GM11168 (cell line): ENCODE results near the gene KRTAP4-9.
"Not testable (repeated sequence)": the region's sequence is repeated elsewhere in the genome, so short reads cannot be mapped to it uniquely, and the experiment has no call there.

Experiments
- in situ Hi-C: fragments of 300-500 bp; cut with MboI; formaldehyde crosslinking; loops from one replicate; pipeline ENCODE4 v1.12.0; 2022; ENCODE audit warnings: low sequenced_read_pairs; ENCODE audit not compliant: unreplicated experiment

KRTAP4-9 gene

DNA sequence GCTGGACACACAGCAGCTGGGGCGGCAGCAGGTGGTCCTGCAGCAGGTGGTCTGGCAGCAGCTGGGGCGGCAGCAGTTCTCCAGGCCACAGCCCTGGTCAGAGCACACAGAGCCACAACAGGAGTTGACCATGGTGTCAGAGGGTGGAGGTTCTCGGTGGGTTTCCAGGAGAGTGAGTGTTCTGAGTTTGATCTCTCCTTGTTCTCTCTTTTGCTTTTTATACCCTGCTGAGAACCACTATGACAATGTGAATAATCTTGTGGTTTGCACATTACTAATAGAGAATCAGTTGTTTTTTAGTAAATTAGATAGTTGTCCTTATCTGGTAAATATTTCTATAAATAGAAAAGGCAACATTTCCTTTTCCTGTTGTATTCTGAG lies 18.8 kb downstream of the KRTAP4-9 start, which contains the start of gene KRTAP4-12:
Gene KRTAP4-12 (minus strand): TSS at position 192 of the 381 bp plus-strand sequence. CDS start 60 bp downstream, at position 132.
- in situ Hi-C loops: not testable (repeated sequence)

DNA sequence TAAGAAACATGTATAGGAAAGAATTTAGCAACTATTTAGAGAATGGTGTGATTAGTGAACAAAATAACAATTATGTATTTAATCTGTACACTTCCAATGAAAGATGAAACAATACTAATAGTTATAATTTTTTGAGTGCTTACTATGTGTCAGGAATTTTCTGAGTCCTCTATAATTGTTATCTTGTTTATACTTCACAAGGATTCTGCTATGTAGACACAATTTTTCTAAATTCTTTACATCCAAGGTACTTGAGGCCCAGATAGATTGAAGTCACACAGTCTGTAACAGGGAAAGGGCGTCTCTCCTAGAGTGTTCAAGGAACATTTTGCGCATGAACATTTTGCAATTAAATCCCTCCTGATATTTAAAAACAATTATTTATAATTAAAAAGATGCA lies 19.9 kb downstream of the KRTAP4-9 start:
- in situ Hi-C loops: no loop called here

GRCh38 chr17:41126412-41126811 lies 21.2 kb downstream of the KRTAP4-9 start:
- in situ Hi-C loops: no loop called here

DNA sequence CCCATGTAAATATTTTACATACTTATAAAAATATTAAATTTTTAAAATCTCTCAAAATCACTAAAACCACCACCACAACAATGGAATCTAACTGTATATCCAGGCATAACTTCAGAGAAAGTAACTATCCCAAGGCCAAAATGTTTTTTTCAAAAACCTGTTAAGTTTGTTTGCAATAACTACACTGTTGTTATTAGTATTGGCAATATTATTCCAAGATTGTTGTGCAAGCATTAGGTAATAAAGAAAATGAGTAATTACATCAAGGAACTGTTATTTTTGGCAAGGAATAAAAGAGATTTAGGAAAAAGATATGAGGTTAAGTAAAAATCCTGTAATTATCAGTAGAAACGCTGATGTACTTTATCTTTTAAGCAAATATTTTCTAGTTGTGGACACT lies 22.2 kb downstream of the KRTAP4-9 start:
- in situ Hi-C loops: no loop called here

- in situ Hi-C loops: no loop called here
These were observed 26.8 kb downstream of the KRTAP4-9 start for GRCh38 chr17:41131979-41132378.

DNA sequence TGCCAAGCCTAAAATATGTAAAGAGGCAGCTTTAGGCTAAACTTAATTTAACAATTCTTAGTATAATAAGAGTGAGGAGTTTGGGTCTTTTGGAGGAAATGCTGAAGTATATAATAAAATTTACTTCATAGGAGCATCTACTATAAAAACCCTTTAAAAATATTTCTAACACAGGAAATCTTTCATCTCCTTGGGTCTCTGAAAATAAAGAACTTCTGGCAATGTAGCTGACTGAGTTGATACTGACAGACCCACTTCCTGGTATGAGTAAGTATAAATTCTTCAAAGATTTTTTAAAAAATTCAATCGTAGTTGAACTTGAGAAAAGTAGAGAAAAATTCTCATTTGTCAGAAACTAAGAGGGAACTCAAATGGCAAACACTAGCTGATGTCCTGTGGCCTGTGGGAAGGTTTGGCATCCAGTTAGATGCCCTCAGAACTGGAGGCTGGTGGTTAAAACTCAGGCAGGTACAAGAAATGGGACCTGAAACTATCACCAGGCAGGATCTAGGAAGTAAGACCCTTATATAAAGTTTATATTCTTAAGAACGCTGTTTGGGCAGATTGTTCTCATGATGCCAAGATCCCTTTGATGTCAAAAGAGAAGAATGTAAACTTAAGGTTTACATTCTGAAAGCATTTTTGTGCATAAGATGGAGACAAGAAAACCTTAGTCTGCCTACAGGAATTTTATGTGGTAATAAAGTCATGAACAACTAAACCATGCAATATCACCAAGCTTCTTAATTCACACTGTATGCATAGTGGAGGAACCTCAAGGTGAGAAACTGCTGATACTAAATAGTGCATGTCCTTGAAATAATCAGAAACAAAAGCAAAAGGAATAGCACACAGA lies 28.9 kb downstream of the KRTAP4-9 start:
- in situ Hi-C loops: no loop called here

DNA sequence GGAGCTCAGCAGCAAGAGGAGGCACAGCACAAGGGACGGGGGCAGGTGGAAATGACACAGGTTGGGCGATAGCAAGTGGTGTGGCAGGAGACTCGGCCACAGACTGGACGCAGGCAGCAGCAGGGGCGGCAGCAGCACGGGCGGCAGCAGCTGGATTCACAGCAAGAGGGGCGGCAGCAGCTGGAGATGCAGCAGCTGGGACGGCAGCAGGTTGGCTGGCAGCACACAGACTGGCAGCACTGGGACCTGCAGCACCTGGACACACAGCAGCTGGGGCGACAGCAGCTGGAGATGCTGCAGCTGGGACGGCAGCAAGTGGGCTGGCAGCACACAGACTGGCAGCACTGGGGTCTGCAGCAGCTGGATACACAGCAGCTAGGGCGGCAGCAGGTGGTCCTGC lies 34.7 kb downstream of the KRTAP4-9 start:
- in situ Hi-C loops: not testable (repeated sequence)

DNA sequence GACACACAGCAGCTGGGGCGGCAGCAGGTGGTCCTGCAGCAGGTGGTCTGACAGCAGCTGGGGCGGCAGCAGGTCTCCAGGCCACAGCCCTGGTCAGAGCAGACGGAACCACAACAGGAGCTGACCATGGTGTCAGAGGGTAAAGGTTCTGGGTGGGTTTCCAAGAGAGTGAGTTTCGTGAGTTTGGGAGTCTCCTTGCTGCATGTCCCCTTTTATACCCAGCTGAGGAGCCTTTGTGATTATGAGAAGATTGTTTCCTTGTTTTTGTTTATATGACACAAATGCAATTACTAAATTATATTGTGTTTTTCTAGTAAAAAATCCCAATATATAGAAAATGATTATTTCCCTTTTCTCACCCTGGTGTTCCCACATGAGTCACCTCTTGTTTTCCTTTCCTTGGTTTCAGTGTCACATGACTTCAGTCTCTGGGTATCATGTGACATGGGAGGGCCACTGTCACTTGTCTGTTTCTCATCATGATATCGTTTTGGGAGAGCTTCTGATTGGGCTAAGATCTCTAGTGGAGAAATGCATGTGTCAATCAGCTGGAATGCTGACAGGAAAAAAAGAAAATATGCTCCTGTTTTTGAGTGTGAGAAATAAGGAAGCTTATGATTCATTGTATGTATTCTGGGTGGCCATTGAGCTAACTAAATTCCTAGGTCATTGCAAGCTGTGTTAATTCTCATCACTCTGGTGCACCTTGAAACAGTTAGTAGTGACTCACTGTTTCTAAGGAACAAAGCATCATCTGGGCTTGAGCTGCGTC lies 35.4 kb downstream of the KRTAP4-9 start, which contains the start of gene KRTAP4-6:
Gene KRTAP4-6 (minus strand): TSS at position 185 of the 772 bp plus-strand sequence. CDS start 57 bp downstream, at position 128.
- in situ Hi-C loops: no loop called here

- in situ Hi-C loops: no loop called here
These were observed 36.2 kb downstream of the KRTAP4-9 start for GRCh38 chr17:41141361-41141760.

GRCh38 chr17:41144846-41145245 lies 39.7 kb downstream of the KRTAP4-9 start:
- in situ Hi-C loops: no loop called here

- in situ Hi-C loops: no loop called here
These were observed 40.1 kb downstream of the KRTAP4-9 start for GRCh38 chr17:41145261-41145660.

GRCh38 chr17:41147531-41148204 lies 42.5 kb downstream of the KRTAP4-9 start:
- in situ Hi-C loops: no loop called here

DNA sequence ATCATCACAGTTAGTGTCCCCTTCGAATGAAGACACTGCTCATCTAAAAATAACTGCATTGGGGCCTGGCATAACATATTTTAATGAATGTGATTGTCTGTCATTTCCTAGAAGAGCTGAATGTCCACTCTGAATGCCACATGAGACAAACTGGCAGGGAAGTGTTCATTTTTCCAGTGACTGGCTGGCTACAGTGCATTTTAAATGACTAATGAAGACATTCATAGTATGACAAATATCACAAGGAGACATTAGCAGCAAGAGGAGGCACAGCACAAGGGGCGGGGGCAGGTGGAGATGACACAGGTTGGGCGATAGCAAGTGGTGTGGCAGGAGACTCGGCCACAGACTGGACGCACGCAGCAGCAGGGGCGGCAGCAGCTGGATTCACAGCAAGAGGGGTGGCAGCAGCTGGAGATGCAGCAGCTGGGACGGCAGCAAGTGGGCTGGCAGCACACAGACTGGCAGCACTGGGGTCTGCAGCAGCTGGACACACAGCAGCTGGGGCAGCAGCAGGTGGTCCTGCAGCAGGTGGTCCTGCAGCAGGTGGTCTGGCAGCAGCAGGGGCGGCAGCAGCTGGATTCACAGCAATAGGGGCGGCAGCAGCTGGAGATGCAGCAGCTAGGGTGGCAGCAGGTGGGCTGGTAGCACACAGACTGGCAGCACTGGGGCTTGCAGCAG lies 43.9 kb downstream of the KRTAP4-9 start:
- in situ Hi-C loops: not testable (repeated sequence)

DNA sequence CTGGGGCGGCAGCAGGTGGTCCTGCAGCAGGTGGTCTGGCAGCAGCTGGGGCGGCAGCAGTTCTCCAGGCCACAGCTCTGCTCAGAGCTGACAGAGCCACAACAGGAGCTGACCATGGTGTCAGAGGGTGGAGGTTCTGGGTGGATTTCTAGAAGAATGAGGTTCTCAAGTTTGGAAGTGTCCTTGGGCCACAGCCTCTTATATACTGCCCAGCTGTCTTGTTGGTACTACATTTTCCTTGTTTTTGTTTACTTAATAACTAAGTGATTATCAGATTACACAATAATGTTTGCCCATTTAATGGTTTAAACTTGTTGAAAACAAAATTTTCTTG lies 44.4 kb downstream of the KRTAP4-9 start, which contains the start of gene KRTAP4-5:
Gene KRTAP4-5 (minus strand): TSS at position 174 of the 334 bp plus-strand sequence. CDS start 58 bp downstream, at position 116.
- in situ Hi-C loops: no loop called here

DNA sequence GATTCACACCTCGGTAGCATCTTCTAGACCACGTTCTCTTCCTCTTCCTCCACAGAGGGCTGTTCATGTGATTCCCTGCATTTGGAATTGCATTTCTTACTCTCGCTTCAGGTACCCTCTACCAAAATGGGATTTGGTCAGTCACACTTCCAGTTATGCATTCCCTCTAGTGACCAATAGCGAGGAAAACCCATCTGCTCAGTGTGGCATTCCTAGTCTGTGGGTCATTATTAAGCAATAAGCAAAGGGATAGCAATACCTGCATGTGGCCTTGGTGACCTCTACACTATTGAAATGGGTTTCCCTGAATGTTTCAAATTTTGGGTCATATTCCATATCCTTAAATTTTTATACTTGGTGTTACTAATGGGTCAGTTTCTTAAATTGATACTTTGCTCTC lies 44.8 kb downstream of the KRTAP4-9 start:
- in situ Hi-C loops: no loop called here

DNA sequence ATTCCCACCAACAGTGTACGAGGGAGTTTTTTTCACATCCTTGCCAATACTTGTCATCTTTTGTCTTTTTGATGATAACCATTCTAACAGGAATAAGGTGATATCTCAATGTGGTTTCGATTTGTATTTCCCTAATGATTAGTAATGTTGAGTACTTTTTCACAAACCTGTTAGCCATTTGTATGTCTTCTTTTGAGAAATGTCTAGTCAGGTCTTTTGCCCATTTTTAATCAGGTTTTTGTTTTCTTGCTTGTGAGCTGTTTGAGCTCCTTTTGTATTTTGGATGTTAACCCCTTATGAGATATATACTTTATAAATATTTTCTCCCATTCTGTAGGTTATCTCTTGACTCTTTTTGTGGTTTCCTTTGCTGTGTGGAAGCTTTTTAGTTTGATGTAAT lies 46.3 kb downstream of the KRTAP4-9 start:
- in situ Hi-C loops: no loop called here

GRCh38 chr17:41153856-41154255 lies 48.7 kb downstream of the KRTAP4-9 start:
- in situ Hi-C loops: no loop called here
